Stimulated activated CD4-positive, alpha-beta T cell treated with anti-CD3 and anti-CD28 coated beads, TNF-alpha, amount 100 ng/mL, for 24 hours (primary cell): ENCODE measurements around the gene NFIA.

Source experiments
- DNase-seq, 3 experiments: peaks; one replicate each; pipeline ENCODE4 v3.0.0-alpha.2; 2020; ENCODE audit warnings: low read depth in 3 of 3

The NFIA gene

GRCh38 chr1:61182480-61182879, 100.1 kb downstream of the NFIA start:
- no peak for DNase-seq

- no peak for DNase-seq
These were observed 101.2 kb downstream of the NFIA start for GRCh38 chr1:61183471-61184039.

- DNase-seq = no peak
These were observed 101.8 kb downstream of the NFIA start for GRCh38 chr1:61184040-61184713.

- DNase-seq = no peak
These were observed 102.3 kb downstream of the NFIA start for GRCh38 chr1:61184714-61185106.

DNA sequence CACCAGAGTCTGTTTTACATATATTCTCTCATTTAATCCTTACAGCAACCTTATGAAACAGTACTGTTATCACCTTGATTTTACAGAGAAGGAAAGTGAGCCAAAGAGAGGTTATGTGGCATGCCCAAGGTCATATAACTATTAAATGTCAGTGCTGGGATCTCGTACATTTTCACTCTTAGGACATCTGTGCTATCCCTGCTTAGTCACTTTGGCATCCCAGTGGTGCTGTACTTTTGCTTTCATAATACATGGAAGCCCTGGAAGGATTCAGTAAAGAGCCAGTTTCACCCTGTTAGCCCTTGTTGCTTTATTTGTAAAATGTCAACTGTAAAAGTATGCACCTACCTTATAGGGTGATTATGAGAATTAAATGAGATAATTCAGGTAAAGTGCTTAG, 104.4 kb downstream of the NFIA start:
- DNase-seq = no peak

DNA sequence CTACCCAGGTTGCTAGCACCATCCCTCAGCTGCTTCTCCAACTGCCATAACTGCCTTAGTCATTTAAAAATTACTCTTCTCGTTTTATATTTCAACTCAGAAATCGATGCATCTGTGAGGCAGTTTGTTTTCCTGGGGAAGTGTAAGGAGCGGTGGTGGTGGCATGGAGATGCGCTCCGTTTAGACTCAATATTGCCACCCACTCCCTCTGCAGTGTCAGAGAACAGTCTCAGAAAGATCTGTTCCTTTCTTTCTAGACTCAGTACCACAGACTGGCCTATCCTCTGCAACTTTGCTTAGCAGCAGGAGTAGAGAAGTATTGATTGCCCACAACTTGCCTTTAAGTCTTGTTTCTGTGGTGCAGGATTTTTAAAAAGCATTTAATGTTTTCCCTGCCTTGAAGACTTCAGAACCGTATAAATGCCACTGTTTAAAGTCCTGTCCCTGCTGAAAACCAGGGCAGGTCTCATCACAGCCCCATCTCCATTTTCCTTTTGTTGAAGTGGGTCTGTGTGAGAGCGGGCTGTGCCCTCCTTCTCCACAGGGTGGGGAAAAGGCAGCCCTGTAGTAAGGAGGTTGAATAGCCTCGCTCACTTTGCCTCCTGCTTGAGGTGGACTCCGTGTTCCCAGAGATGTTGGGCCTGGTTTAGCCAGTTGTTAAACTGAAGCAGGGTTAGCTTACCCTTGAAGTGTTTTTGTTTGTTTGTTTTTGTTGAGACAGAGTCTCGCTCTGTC, 105.2 kb downstream of the NFIA start:
- DNase-seq = no peak

GRCh38 chr1:61190153-61190552, 107.8 kb downstream of the NFIA start:
- no peak for DNase-seq

GRCh38 chr1:61190618-61191432, 108.5 kb downstream of the NFIA start:
- no peak for DNase-seq

DNA sequence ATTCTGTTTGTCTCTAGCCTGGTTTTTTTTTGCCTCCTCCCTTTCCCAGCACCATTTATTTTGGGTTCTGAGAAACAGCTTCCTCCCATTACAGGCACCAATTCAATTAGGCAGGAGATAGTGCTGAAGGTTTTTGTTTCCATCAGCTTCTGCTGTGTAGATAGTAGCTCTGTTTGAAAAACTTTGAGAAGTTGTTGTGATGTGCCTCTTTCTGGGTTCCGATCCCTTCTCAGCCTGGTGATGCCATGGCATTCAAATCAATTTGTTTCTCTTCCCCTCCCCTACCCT, 109.0 kb downstream of the NFIA start:
- no peak for DNase-seq

- no peak for DNase-seq
These were observed 110.4 kb downstream of the NFIA start for GRCh38 chr1:61192663-61193330.

DNA sequence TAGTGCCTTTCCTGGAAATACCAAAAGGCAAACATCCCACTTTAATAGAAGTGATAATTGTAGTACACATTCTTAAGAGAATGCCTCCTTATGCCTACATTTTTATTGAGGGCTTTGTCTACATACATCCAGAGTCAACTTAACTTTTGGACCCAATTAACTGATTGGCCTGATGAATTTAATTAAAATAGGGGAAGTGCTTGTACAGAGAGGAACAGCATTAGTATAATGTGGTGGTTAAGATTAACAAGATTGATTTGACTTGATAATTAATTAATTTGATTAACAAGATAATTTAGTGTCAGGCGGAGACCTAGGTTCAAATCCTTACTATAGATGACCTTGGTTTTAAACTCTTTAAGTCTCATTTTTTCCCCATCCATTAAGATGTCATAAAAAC, 111.4 kb downstream of the NFIA start:
- DNase-seq = no peak

- no peak for DNase-seq
These were observed 116.2 kb downstream of the NFIA start for GRCh38 chr1:61198554-61198953.

DNA sequence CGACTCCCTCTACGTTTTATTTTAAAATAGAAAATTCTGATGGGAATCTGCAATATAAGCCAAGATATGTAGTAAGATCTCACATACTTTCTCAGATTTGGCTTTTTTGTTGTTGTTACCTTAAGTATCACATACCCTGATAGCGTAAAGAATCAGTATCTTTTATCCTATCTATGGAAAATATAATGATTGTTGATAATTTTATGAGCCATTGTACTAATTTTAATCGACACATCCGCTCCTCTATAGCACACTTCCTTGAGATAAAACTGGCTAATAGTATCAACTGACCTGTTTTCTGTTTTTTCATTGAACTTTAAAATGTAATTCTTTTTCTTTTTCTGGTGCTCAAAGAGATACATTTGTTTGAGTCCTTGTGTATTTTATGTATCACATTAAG, 118.7 kb downstream of the NFIA start:
- DNase-seq = no peak

GRCh38 chr1:61202854-61203598, 120.7 kb downstream of the NFIA start:
- DNase-seq = no peak

DNA sequence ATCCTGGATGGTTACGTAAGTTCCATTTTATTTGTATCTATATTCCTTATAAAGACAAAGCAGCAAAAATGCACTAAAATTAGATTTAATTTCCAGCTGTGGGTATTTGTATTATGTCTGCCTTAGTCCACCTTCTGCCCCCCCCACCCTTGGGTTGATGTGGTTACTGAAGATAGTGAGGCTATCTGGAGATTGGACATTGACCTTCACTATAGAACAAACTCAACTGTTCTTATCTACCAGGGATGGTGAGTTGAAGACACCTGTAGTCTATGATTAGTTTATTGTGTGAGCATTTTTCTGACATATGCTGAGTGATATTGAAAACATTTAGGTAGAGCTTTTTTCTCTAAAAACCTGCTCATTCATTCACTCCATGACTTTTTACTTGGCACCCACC, 122.2 kb downstream of the NFIA start:
- DNase-seq = no peak

DNA sequence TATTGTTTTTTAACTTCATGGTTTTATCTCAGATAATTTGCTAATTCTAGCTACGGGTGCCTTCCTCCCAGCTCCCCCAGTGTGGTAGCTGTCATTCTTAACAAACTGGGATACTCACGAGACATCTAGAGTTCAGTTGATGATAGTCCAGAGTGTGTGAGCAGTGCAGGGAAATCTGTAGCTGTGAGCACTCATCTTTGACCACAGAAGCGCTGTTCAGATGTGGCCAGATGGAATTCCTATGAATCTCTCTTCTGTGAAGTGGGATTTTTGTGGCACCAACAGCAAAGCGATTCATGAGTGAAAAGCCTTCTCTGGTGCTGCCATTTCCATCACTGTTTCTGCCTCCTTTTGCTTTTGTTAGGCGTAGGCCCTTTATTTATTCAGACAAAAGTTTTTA, 125.1 kb downstream of the NFIA start:
- no peak for DNase-seq

GRCh38 chr1:61208172-61208571, 125.8 kb downstream of the NFIA start:
- no peak for DNase-seq

DNA sequence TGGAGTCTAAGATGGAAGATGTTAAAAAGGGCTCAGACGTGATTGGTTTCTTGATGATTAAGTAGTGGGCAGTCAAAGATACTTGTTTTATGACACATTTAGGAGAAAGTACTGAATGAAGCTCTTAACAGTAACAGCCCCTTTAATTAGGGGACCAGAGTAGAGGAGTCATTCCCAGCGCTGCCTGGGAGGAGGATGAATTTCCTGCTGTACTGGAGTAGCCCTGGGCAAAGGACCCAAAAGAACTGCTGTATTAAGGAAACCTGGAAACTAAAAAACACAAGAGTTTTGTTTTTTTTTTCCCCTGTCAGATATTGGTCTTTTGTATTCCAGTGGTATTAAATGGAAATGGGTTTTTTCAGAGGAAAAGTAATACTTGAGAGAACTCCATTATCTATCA, 126.5 kb downstream of the NFIA start:
- DNase-seq = no peak

GRCh38 chr1:61210435-61211154, 128.2 kb downstream of the NFIA start:
- no peak for DNase-seq

DNA sequence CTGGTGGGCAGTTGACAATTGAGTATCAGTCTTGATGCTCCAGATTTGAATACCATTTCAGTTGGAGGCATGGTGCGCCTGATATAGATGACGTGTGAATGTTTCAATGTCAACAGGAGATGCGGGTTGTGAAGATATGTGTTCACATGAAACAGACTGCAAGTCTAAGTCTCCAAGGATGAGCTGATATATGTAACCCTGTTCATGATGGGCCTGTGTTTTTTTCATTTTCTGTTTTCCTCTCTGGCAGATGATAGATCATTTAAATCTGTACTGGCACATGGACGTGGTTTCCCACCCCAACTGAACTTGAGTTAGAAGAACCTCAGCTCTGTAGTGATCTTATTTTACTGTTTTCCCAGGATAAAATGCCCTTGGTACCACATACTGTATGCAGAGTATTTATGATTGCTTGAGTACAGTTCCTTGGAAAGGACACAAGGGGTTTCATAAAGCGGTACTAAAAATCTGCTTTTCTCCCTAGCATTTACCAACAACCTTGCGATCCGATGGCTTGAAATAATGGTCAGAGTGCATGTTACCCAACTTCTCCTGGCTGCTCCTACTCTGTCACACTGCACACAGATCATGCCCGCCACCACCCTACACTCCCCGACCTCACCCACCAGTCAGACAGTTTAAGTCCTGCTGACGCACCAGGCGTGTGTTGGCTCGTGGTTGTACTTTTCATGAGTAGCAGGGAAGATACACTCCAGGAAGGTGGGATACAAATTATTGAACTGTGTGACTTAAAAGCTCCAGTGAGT, 131.1 kb downstream of the NFIA start:
- DNase-seq = no peak
